CD4-positive, alpha-beta T cell treated with Interleukin-12 subunit alpha and Interleukin-12 subunit beta, for 1 hour (primary cell): Measurements from ENCODE around the gene PIK3R1.
"Not testable (repeated sequence)": the region's sequence is repeated elsewhere in the genome, so short reads cannot be mapped to it uniquely, and the experiment has no call there.

ENCODE experiments used
- DNase-seq: peaks from one replicate; pipeline ENCODE4 v3.0.0-alpha.2; 2020

The PIK3R1 gene

GRCh38 chr5:68194386-68194785, 21.2 kb upstream of the PIK3R1 start:
- DNase-seq, result no peak

- no peak for DNase-seq
Observed at GRCh38 chr5:68195137-68195536, 20.4 kb upstream of the PIK3R1 start.

- DNase-seq, result no peak
Observed at GRCh38 chr5:68196876-68197275, 18.7 kb upstream of the PIK3R1 start.

- no peak for DNase-seq
Observed at GRCh38 chr5:68200288-68200687, 15.3 kb upstream of the PIK3R1 start.

- not testable (repeated sequence) for DNase-seq
Observed at GRCh38 chr5:68210654-68211053, 4.9 kb upstream of the PIK3R1 start.

- no peak for DNase-seq
Observed at GRCh38 chr5:68214482-68215207, 911 bp upstream of the PIK3R1 start.

- no peak for DNase-seq
Observed at GRCh38 chr5:68215898-68216244, 315 bp downstream of the PIK3R1 start.

- peak; percentile 53 for DNase-seq
Observed at GRCh38 chr5:68216245-68217046, 890 bp downstream of the PIK3R1 start.

GRCh38 chr5:68217047-68217355, 1.4 kb downstream of the PIK3R1 start:
- DNase-seq, result no peak

- no peak for DNase-seq
Observed at GRCh38 chr5:68217528-68217927, 2.0 kb downstream of the PIK3R1 start.

- no peak for DNase-seq
Observed at GRCh38 chr5:68219161-68219816, 3.7 kb downstream of the PIK3R1 start.

GRCh38 chr5:68220260-68220659, 4.7 kb downstream of the PIK3R1 start:
- DNase-seq, result no peak

GRCh38 chr5:68220914-68221313, 5.4 kb downstream of the PIK3R1 start:
- DNase-seq, result no peak

GRCh38 chr5:68221488-68221887, 5.9 kb downstream of the PIK3R1 start:
- DNase-seq, result no peak

GRCh38 chr5:68222310-68222709, 6.8 kb downstream of the PIK3R1 start:
- DNase-seq, result no peak

GRCh38 chr5:68222824-68223354, 7.3 kb downstream of the PIK3R1 start:
- no peak for DNase-seq

GRCh38 chr5:68223904-68224303, 8.3 kb downstream of the PIK3R1 start:
- no peak for DNase-seq

GRCh38 chr5:68224509-68225187, 9.1 kb downstream of the PIK3R1 start:
- DNase-seq, result no peak

- DNase-seq, result no peak
Observed at GRCh38 chr5:68225188-68225910, 9.8 kb downstream of the PIK3R1 start.

- DNase-seq, result no peak
Observed at GRCh38 chr5:68225911-68226545, 10.5 kb downstream of the PIK3R1 start.

- no peak for DNase-seq
Observed at GRCh38 chr5:68226546-68227073, 11.1 kb downstream of the PIK3R1 start.
